T-helper 9 cell (primary cell): ENCODE data around the gene RSPH9.

Source experiments
- DNase-seq: peaks from one replicate; pipeline ENCODE4 v3.0.0-alpha.2; 2020

Gene RSPH9

DNA sequence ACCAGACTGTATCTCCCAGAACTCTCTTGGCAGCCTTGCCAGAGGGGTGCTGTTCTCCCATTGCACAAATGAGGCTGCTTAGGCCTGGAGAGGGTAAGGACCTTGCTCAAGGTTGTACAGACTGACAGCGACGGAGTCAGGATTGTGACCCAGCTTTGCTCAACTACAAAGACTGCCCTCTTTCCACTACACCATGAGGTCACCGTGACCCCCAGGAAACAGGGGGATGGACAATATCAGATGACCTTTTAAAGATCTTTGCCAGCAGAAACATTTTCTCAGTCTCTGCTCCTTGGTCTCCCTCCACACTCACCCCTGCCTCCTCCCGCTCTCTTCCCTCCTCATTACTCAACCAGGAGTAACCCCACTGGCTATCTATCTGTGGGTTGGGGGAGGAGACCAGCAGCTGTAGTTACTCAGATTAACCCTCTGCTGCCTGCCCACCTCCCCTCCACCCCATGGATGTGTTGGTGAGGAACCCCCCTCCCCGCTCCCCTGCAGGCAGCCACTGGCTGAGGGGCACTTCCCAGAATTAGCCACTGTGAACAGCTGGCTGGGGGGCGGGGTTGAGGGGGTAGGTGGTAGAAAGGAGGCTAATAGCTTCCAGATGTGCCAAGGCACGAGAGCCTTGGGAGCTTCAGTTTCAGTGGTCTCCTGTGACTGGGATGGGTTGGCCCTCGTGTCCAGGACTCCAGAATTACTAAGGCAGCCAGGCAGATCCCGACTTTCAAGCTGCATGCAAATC lies 69.6 kb downstream of the RSPH9 start:
- DNase-seq: no peak

- no peak for DNase-seq
Measured at GRCh38 chr6:43715056-43715788, 70.4 kb downstream of the RSPH9 start.

DNA sequence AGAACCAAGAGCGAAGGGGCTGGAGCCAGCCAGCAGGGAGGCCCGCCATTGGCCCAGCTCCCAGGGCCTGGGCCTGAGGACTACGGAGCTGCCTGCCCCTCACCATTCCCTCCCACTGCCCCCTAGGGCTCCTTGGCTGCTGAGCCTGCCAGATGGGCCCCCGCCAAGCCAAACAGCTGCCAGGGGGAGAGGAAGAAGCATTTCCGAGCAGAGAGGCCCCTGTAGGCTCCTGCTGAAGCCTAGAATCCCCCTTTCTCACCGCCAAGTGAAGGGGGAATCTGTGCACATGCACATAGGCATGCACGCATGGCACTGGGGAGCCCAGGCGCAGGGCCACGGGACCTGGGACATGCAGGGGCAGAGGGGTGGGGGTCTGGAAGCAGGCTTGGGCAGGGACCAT lies 71.3 kb downstream of the RSPH9 start:
- no peak for DNase-seq

DNA sequence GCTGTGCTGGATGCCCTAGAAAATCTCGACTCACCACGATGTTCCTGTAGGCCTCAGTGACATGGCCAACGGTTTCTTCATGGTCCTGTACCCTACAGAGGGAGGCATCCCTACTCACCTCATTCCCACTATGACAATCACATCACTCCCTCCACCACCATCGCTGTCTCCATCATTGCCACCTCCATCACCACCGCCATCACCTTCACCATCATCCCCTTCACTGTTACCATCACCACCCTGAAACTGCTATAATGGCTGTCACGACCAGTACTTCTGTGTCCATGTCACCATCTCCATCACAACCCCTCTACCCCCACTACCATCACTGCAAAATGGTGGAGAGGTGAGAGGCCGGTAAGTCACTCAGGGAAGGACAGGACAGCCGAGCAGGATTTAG lies 72.6 kb downstream of the RSPH9 start:
- no peak for DNase-seq

- DNase-seq: no peak
Measured at GRCh38 chr6:43717822-43718221, 73.0 kb downstream of the RSPH9 start.

DNA sequence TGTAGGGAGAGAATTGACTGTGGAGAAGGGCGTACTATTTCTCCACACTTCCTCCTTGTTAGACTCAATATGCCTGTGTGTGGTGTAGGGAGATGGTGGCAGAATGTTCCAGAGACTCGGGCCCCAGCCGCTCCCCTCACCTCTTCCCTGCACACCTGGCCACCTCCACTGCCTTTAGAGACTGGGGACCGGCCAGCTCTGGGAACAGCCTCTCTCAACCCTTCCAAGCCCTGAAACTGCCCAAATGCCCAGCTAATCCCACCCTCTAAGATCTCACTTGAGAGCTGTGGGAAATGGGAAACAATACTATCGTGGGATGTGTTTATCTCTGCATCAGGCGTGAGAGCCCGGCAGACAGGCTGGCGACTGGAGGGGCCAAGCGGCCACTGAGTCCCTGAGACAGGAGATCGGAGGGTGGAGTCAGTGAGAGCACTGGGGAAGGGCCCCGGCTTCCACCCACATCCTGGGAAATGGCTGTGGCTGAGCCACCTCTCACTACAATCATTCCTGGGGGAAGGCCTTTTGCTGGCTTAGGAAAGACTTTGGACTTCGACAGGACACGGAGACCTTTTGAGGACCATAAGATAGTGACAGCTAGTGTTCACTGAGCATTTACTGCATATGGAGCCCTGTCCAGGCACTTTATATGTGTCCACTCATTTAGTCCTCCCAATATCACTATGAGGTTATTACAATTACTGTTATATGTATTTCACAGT lies 73.7 kb downstream of the RSPH9 start:
- no peak for DNase-seq

GRCh38 chr6:43719511-43719910 lies 74.7 kb downstream of the RSPH9 start:
- no peak for DNase-seq

DNA sequence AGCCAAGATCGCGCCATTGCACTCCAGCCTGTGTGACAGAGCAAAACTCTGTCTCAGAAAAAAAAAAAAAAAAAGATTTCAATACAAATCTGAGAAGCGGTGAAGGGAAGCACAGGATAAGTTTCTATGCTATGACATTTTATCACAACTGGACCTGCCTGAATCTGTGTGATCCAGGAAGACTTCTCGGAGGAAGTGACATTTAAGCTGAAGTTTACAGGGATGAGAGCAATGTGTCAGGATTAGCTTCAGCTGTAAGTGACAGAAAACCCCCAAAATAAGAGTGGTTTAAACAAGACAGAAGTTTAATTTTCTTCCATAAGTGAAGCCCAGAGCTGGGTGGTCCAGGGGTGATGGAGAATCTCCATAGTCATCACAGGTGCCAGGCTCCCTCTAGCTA lies 76.2 kb downstream of the RSPH9 start:
- DNase-seq: no peak
